K562 (cell line): ENCODE data around the gene EMC6. TPM values are rescaled to one million over a fixed set of nuclear protein-coding genes. Genes with fewer than 3 reads are reported as not detected.

Experiments
- BCOR ChIP-seq: fragments of 450-650 bp; IDR thresholded peaks from 2 replicates; pipeline ENCODE4 v1.6.1; 2016
- DLX4 ChIP-seq: fragments of 250-450 bp; sonication (Bioruptor Pico); IDR thresholded peaks from 2 replicates; pipeline ENCODE4 v1.6.1; 2021; ENCODE audit warnings: mild to moderate bottlenecking
- DPF2 ChIP-seq: fragments of 450-650 bp; IDR thresholded peaks from 2 replicates; pipeline ENCODE4 v1.6.1; 2016
- EGR1 ChIP-seq: fragments of 450-650 bp; conservative IDR thresholded peaks from 2 replicates; pipeline ENCODE4 v1.6.1; 2017; ENCODE audit warnings: mild to moderate bottlenecking
- ELF1 ChIP-seq: fragments of 200-800 bp; sonication (Bioruptor generic); IDR thresholded peaks from 2 replicates; pipeline ENCODE4 v1.6.1; 2016; ENCODE audit warnings: missing genetic modification characterization, missing compliant biosample characterization
- ETV5 ChIP-seq: sonication (generic); formaldehyde crosslinking; IDR thresholded peaks from 2 replicates; pipeline ENCODE4 v1.4.0; 2020; ENCODE audit warnings: low read depth, mild to moderate bottlenecking, missing genetic modification reagents
- FOSL1 ChIP-seq: fragments of 200-800 bp; sonication (Bioruptor generic); conservative IDR thresholded peaks from 2 replicates; pipeline ENCODE4 v1.6.1; 2016; ENCODE audit warnings: missing genetic modification characterization, missing compliant biosample characterization
- GTF2E2 ChIP-seq: fragments of 200-800 bp; sonication (Bioruptor generic); IDR thresholded peaks from 2 replicates; pipeline ENCODE4 v1.6.1; 2016; ENCODE audit warnings: missing genetic modification characterization, missing compliant biosample characterization
- HDAC1 ChIP-seq, 2 experiments: fragments of 450-650 bp; IDR thresholded peaks; 2 replicates each; pipeline ENCODE4 v1.6.1; 2016 to 2017; ENCODE audit warnings: inconsistent platforms in 1 of 2, mild to moderate bottlenecking in 1 of 2, moderate library complexity in 1 of 2
- HDAC2 ChIP-seq: fragments of 450-650 bp; IDR thresholded peaks from 2 replicates; pipeline ENCODE4 v1.6.1; 2016; ENCODE audit warnings: mild to moderate bottlenecking
- HDAC8 ChIP-seq: fragments of 450-650 bp; IDR thresholded peaks from 2 replicates; pipeline ENCODE4 v1.6.1; 2016; ENCODE audit warnings: mild to moderate bottlenecking, missing genetic modification characterization, moderate library complexity, missing compliant biosample characterization
- HOMEZ ChIP-seq: fragments of 250-450 bp; sonication (Bioruptor Pico); IDR thresholded peaks from 2 replicates; pipeline ENCODE4 v1.4.0; 2020; ENCODE audit warnings: mild to moderate bottlenecking, moderate library complexity
- KDM5B ChIP-seq: fragments of 200-600 bp; sonication (generic); IDR thresholded peaks from 2 replicates; pipeline ENCODE4 v1.6.1; 2012; ENCODE audit warnings: low read depth, mild to moderate bottlenecking, moderate library complexity, low read length, control low read depth, inconsistent platforms; ENCODE audit not compliant: insufficient replicate concordance
- NCOR1 ChIP-seq: fragments of 450-650 bp; IDR thresholded peaks from 2 replicates; pipeline ENCODE4 v1.6.1; 2016; ENCODE audit warnings: mild to moderate bottlenecking, moderate library complexity
- PHTF2 ChIP-seq: fragments of 250-450 bp; sonication (Bioruptor Pico); IDR thresholded peaks from 2 replicates; pipeline ENCODE4 v1.5.0; 2021; ENCODE audit warnings: mild to moderate bottlenecking
- SIN3B ChIP-seq: fragments of 450-650 bp; IDR thresholded peaks from 2 replicates; pipeline ENCODE4 v1.6.1; 2017; ENCODE audit warnings: low read depth, mild to moderate bottlenecking, moderate library complexity
- SMAD1 ChIP-seq: fragments of 150-350 bp; IDR thresholded peaks from 2 replicates; pipeline ENCODE4 v1.6.1; 2014; ENCODE audit warnings: low read length, low read depth; ENCODE audit not compliant: partially characterized antibody
- SPI1 ChIP-seq: IDR thresholded peaks from 2 replicates; pipeline ENCODE4 v1.6.1; 2011; ENCODE audit warnings: low read depth, low read length, control low read depth, borderline replicate concordance
- TFE3 ChIP-seq: fragments of 450-650 bp; formaldehyde crosslinking; IDR thresholded peaks from 2 replicates; pipeline ENCODE4 v1.4.0; 2020; ENCODE audit warnings: mild to moderate bottlenecking, mixed read lengths
- ZEB2 ChIP-seq: fragments of 450-650 bp; IDR thresholded peaks from 2 replicates; pipeline ENCODE4 v1.6.1; 2016
- ZNF277 ChIP-seq: fragments of 250-450 bp; sonication (Bioruptor Pico); IDR thresholded peaks from 2 replicates; pipeline ENCODE4 v1.8.0; 2022; ENCODE audit warnings: inconsistent platforms, mild to moderate bottlenecking, moderate library complexity, borderline replicate concordance
- ZNF512 ChIP-seq: IDR thresholded peaks from 2 replicates; pipeline ENCODE4 v1.6.1; 2016; ENCODE audit warnings: missing genetic modification characterization, missing compliant biosample characterization
- polyA plus RNA-seq, 8 experiments: library from polyadenylated mRNA; depleted of rRNA in 4 of 8; stranded (reverse) in 5 of 8; unstranded in 3 of 8; fragments of >200 nt; fragmentation: Nextera tagmentation in 2 of 8; fragmentation: Illumina TruSeq in 1 of 8; extraction: Ambion mirVana in 2 of 8; extraction: Trizol in 1 of 8; gene quantifications; 2 replicates each; pipeline versions ENCODE4 v1.2.1 to v1.2.3, GENCODE V29; 2011 to 2014; ENCODE audit warnings: inconsistent platforms in 1 of 8, missing spikeins in 1 of 8
- total RNA-seq, 7 experiments: library from RNA; depleted of rRNA in 6 of 7; stranded (reverse); fragments of >200 nt in 6 of 7; fragmentation: Illumina TruSeq in 2 of 7; extraction: Trizol in 2 of 7; gene quantifications; 2 replicates each; pipeline versions ENCODE4 v1.2.1 to v1.2.3, GENCODE V29; 2011 to 2021; ENCODE audit warnings: low replicate concordance in 1 of 7

The EMC6 gene
- total and polyA plus RNA-seq, 9 of the 15 experiments (the other 6 are each of a cell fraction or from before 2014, with no cell fraction given): 2.9 to 136 (median 24.9) TPM

DNA sequence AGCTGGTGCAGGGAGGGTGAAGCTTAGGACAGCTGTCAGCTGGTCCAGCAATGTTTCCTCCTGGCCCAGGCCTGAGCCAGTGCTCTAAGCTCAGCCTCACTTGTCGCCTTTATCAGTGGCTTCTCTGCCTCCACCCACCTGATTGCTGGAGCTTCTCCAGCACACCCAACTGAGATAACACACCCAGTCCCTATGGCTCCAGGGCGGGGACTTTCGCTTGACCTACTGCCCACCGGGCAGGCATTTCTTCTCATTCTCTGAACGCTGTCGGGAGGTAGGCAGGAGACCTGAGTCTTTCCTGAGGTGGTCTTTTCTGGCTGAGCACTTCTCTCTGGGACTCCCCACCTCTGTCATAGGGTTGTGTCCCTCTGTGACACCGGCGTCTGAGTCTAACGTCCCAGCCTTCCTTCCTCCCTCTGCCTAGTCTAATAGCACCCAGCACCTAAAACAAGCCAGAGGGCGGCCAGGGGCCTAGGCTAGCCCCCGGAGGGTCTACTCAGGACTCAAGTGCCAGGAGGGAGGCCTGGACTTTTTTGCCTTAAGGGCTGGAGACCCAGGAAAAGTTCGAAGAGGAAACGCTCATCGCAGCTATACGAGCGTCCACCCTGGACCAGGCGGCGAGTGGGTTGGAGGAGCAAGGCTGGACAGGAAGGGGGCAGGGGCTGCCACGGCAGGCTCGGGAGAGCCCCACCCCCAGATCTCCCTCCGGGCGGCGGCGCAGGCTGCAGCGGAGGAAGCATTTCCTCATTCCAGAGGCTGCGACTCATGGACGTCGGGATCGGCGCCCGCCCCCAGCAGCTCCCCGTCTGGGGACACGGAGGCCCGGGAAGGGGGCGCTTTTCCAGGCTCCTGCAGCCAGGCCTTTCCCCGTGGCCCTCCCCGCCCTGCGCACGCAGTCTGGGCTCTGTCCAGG, 990 bp upstream of the EMC6 start (continued):
- TF ChIP-seq HOMEZ (CRISPR knock-in tag) (no peak), EGR1 (peak; percentile 82), HDAC1 (IDR thresholded peaks at IDR 0.05) (peak in 1 of 2 experiments; percentile 53; a peak in 1 of 4 replicates), ZNF277 (CRISPR knock-in tag) (no peak), BCOR (0 out of 2 replicates have a peak, but pooled peaks have one; percentile 32), ZEB2 (0 out of 2 replicates have a peak, but pooled peaks have one; percentile 26), HDAC2 (0 out of 2 replicates have a peak, but pooled peaks have one; percentile 28), PHTF2 (CRISPR knock-in tag) (no peak), SPI1 (peak; percentile 45; the same call in 1 of the 2 replicates), ETV5 (no peak), KDM5B (peak; percentile 21), TFE3 (CRISPR knock-in tag) (no peak), FOSL1 (tag) (peak; percentile 78), DPF2 (peak; percentile 52; the same call in 1 of the 2 replicates), NCOR1 (peak; percentile 27; the same call in 1 of the 2 replicates), HDAC8 (tag) (no peak), GTF2E2 (tag) (no peak), SMAD1 (no peak), ELF1 (tag) (peak; percentile 69), DLX4 (no peak), ZNF512 (tag) (no peak), SIN3B (no peak)
